ENCODE results near the gene CCNK. TPM values are rescaled to one million over a fixed set of nuclear protein-coding genes. Genes with fewer than 3 reads are reported as not detected.
A peak's percentile ranks its signal among the peaks of the same experiment; 100 is the strongest.

CCNK gene
- total and polyA plus RNA-seq, 10 donors, result 11.8 to 58.3 (median 39.8) TPM

DNA sequence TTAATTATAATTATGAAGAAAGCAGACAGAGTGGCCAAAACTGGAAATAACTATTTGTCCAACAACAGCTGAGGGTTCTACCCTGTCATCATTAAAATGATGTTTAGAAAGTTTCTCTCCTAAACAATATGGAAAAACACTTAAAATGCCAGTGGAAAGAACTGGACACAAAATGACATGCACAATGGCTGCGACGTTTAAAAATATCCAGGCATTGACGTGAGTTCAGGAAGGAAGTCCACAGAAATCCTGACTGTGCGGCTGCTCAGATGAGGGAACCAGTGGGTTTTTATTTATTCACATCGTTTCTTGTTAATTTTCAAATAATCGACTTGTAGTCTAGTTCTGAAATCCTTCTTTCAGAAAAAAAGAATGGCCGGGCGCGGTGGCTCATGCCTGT, 58.3 kb downstream of the CCNK start:
- 26 to 38% (median 35%) methylated on average over 9 of the region's 9 CpGs for WGBS, 5 donors
- Histone ChIP-seq H3K27me3 (replicated peaks in 1 of 7) (no peaks in the 10 kb centered on the region), H3K9me3 (no peaks in the 10 kb centered on the region), H3K4me3 (no peak overlapping the region), H3K36me3 (no peaks in the 10 kb centered on the region), H3K4me1 (peaks cover 6 to 71% (median 30%) of the 10 kb centered on the region in 6 donors), H3K27ac (peak overlapping the region in 7 of 8 donors; percentile 17 to 80 (median 60))
- intact Hi-C loops (cut with DNase I; ENCODE audit: low total_unique reads), result no loop called here
- DNase-seq, result no peak
- TF ChIP-seq POLR2A (IDR thresholded peaks at IDR 0.05), result no peak
- TF ChIP-seq POLR2AphosphoS5 (IDR thresholded peaks at IDR 0.05), result peak in 1 of 3 donors; percentile 37
- no peak for TF ChIP-seq CTCF (IDR thresholded peaks at IDR 0.05 in 8 of 11, conservative IDR thresholded peaks at IDR 0.05 in 3 of 11)

DNA sequence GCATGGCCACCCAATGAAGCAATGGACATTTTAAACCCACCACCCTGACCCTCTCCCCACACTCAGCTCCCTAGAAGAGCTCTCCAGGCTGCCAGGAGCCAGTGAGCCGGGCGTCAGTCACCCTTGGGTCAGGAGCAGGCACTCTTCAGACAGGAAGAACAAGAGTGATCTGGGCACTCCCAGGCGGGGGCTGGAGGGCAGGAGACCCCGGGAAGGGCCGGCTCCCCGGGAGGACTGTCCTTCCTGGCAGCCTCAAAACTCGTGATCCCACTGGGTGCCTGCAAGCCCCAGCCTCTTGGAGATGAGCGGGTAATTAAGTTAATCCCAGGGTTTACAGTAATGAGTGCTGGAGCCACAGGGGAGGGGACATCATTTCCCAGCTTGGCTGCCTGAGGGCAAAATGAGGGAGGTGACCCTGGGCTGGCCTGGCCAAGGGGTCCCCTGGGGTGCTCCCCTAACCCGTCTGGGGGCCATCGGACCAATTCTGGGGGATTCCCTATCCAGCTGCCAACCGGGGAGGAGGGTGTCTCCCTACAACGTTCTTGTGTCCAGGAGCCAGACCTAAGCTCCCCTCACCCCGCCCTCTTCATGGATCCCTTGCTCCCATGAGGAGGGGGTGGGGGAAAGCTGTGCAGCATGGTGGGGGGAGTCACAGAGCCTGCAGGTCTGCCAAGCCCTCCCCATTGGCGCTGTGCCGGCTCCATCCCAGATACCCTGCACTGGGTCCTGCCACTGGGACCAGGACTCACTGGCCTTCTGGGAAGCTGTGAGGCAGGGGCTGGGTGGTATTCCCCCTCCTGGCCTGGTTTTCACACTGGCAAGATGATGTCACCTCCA, 59.2 kb downstream of the CCNK start:
- Histone ChIP-seq H3K4me1 (peaks cover 6 to 80% (median 31%) of the 10 kb centered on the region in 6 donors), H3K36me3 (no peaks in the 10 kb centered on the region), H3K27ac (peak overlapping the region in 7 of 8 donors; percentile 11 to 80 (median 60)), H3K9me3 (no peaks in the 10 kb centered on the region), H3K27me3 (replicated peaks in 1 of 7) (no peaks in the 10 kb centered on the region), H3K4me3 (no peak overlapping the region)
- TF ChIP-seq CTCF (IDR thresholded peaks at IDR 0.05 in 8 of 11, conservative IDR thresholded peaks at IDR 0.05 in 3 of 11) (no peak), POLR2AphosphoS5 (IDR thresholded peaks at IDR 0.05) (peak in 2 of 3 donors; percentile 31 to 41), POLR2A (IDR thresholded peaks at IDR 0.05) (no peak)
- WGBS, 5 donors, result 61 to 77% (median 71%) methylated on average over 9 to 15 of the region's 15 CpGs
- intact Hi-C loops (cut with DNase I; ENCODE audit: low total_unique reads), result no loop called here
- DNase-seq, result no peak

DNA sequence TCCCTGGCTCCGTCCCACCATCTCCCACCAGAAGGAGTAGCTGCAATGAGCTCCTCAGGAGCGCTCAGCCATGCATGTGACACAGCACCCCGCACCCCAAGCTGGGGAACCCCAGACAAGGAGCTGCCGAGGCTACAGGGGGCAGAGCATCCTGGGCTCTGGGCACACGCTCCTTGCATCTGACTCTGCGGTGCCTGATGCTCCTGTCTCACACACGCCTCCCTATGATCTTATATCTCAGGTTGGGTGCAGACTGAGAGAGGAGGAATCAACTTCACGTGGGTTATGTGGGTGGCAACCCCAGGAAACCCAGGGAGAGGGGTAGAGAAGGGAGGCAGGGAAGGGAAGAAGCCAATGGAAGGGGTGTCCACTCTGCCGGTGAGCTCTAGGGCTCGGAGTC, 60.0 kb downstream of the CCNK start:
- no peak for TF ChIP-seq POLR2A (IDR thresholded peaks at IDR 0.05)
- no peak for TF ChIP-seq POLR2AphosphoS5 (IDR thresholded peaks at IDR 0.05)
- no peak for TF ChIP-seq CTCF (IDR thresholded peaks at IDR 0.05 in 8 of 11, conservative IDR thresholded peaks at IDR 0.05 in 3 of 11)
- 63 to 77% (median 67%) methylated on average over 9 to 10 of the region's 10 CpGs for WGBS, 5 donors
- Histone ChIP-seq H3K36me3 (no peaks in the 10 kb centered on the region), H3K4me1 (peaks cover 6 to 88% (median 33%) of the 10 kb centered on the region in 6 donors), H3K4me3 (no peak overlapping the region), H3K27me3 (replicated peaks in 1 of 7) (no peaks in the 10 kb centered on the region), H3K27ac (peak overlapping the region in 4 of 8 donors; percentile 60 to 80 (median 76)), H3K9me3 (no peaks in the 10 kb centered on the region)
- intact Hi-C loops (cut with DNase I; ENCODE audit: low total_unique reads), result no loop called here
- DNase-seq, result no peak

DNA sequence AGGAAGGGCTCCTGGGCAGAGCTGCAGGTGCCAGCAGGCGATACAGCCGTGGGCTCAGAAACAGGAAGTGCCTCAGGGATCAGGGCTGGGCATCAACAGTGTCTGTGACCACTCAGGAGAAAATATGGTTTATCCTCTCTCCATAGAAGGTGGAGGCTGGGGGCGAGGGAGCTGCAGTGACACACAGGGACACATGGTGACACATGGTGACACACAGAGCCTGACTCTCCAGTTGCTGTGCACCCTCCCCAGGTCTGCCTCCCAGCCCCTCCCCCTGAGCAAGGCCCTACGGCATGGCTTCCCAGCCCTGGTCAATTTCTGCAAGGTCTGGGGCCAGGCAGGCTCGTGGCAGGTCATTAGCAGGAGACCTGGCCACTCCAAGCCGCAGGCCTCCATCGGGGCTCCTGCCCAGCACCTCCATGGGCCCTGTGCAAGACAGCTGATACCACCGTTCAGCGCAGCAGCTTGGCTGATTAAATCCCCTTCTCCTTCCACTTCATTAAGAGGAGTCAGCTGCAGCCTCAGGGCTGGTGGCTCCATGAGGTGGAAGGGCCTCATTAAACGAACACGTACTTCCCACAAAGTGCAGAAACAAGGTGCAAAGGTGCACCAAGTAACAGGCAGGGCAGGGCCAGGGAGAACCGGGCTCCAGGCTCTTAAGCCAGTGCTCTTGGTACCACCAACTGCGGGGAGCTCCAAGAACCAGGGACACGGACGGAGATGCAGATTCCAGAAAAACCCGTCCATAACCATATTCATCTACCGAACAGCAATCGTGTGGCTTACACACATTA, 60.7 kb downstream of the CCNK start:
- intact Hi-C loops (cut with DNase I; ENCODE audit: low total_unique reads), result no loop called here
- no peak overlapping the region for H3K4me3 ChIP-seq
- H3K27me3 ChIP-seq (replicated peaks in 1 of 7), result no peaks in the 10 kb centered on the region
- H3K4me1 ChIP-seq, result peaks cover 6 to 90% (median 33%) of the 10 kb centered on the region in 6 donors
- no peak overlapping the region for H3K27ac ChIP-seq
- 75 to 80% (median 79%) methylated on average over 16 to 18 of the region's 18 CpGs for WGBS, 5 donors
- DNase-seq, result no peak
- H3K36me3 ChIP-seq, result no peaks in the 10 kb centered on the region
- H3K9me3 ChIP-seq, result no peaks in the 10 kb centered on the region
- TF ChIP-seq CTCF (IDR thresholded peaks at IDR 0.05 in 8 of 11, conservative IDR thresholded peaks at IDR 0.05 in 3 of 11) (no peak), POLR2AphosphoS5 (IDR thresholded peaks at IDR 0.05) (no peak), POLR2A (IDR thresholded peaks at IDR 0.05) (no peak)

Measured in spleen (tissue), 11 donors.